ENCODE measurements around the gene FSIP1.

DNA sequence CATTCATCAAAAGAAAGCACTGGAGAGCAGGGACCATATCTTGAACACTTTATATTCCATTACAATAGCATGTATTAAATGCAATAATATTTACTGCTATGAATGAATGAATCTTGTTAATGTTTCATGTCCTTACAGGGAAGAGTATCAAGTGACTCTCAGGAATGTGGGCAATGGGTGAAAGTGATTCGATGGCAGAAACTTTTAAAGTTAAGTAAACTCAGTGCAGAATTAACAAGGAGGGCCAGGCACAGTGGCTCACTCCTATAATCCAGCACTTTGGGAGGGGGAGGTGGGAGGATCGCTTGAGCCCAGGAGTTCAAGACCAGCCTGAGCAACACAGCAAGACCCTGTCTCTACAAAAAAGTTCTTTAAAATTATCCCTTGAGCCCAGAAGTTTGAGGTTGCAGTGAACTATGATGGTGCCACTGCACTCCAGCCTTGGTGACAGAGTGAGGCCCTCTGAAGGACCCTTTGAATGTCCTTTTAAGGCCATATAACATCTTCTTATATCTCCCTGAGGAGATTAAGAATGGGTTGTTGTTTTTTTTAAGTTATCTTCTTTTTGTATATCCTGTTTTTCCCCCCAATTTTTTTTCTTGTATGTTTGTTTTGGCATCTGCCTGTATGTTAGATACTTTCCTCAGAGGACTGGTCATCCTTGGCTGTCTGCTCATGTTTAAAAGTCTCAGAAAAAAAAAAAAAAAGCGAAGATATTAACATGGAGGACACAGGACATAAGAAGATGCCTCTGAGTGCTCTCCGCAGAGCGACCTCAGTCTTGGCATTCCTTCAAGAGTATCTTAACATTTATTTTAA is 9.6 kb upstream of the FSIP1 start:
- TF ChIP-seq POLR2A (IDR thresholded peaks at IDR 0.05), result no peak
- TF ChIP-seq, protein P1, sequence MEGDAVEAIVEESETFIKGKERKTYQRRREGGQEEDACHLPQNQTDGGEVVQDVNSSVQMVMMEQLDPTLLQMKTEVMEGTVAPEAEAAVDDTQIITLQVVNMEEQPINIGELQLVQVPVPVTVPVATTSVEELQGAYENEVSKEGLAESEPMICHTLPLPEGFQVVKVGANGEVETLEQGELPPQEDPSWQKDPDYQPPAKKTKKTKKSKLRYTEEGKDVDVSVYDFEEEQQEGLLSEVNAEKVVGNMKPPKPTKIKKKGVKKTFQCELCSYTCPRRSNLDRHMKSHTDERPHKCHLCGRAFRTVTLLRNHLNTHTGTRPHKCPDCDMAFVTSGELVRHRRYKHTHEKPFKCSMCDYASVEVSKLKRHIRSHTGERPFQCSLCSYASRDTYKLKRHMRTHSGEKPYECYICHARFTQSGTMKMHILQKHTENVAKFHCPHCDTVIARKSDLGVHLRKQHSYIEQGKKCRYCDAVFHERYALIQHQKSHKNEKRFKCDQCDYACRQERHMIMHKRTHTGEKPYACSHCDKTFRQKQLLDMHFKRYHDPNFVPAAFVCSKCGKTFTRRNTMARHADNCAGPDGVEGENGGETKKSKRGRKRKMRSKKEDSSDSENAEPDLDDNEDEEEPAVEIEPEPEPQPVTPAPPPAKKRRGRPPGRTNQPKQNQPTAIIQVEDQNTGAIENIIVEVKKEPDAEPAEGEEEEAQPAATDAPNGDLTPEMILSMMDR (IDR thresholded peaks at IDR 0.05), result no peak

All from lower leg skin (tissue), 3 donors.